ENCODE results near the gene FOXL3. TPM values are rescaled to one million over a fixed set of nuclear protein-coding genes. Genes with fewer than 3 reads are reported as not detected.

Gene FOXL3
- total RNA-seq, 1 experiment from 2014 or later = not detected

DNA sequence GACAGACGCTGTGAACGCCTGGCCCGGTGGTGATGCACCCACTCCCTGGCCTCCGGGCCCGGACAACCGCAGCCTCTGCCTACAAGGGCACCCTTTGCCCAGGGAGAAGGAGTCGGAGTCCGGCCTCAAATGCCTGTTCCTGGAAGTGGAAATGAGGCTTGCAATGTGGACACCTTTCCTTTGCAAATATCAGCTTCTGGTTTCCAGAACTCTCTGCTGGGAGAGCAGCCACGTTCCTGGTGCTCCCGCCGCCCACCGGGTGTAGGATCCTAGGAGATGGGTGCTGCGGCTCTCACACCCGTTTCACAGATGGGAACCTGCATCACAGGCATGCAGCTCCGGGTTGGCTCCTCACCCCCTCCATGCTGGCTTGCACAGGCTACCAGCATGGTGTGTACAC, 2.9 kb downstream of the FOXL3 start:
- ATAC-seq = no peak
- Histone ChIP-seq H3K27ac (ENCODE audit: low read length) (no peak overlapping the region), H3K9me3 (ENCODE audit: control insufficient read depth, insufficient read depth, low read depth, low read length) (no peaks in the 10 kb centered on the region), H3K36me3 (ENCODE audit: control insufficient read depth, insufficient read depth, low read length) (no peaks in the 10 kb centered on the region), H3K4me1 (ENCODE audit: control insufficient read depth, insufficient read depth, low read length) (no peaks in the 10 kb centered on the region; the same call in 1 of the 2 replicates), H3K4me3 (ENCODE audit: low read depth in 2 of 2, low read length in 2 of 2) (no peak overlapping the region), H3K27me3 (ENCODE audit: control insufficient read depth, insufficient read depth, low read length) (peaks cover 36% of the 10 kb centered on the region)
- DNase-seq (ENCODE audit: low read depth, low spot score) = no peak
- TF ChIP-seq, protein P1, sequence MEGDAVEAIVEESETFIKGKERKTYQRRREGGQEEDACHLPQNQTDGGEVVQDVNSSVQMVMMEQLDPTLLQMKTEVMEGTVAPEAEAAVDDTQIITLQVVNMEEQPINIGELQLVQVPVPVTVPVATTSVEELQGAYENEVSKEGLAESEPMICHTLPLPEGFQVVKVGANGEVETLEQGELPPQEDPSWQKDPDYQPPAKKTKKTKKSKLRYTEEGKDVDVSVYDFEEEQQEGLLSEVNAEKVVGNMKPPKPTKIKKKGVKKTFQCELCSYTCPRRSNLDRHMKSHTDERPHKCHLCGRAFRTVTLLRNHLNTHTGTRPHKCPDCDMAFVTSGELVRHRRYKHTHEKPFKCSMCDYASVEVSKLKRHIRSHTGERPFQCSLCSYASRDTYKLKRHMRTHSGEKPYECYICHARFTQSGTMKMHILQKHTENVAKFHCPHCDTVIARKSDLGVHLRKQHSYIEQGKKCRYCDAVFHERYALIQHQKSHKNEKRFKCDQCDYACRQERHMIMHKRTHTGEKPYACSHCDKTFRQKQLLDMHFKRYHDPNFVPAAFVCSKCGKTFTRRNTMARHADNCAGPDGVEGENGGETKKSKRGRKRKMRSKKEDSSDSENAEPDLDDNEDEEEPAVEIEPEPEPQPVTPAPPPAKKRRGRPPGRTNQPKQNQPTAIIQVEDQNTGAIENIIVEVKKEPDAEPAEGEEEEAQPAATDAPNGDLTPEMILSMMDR (IDR thresholded peaks at IDR 0.05) = no peak
- TF ChIP-seq SIN3A (IDR thresholded peaks at IDR 0.05; ENCODE audit: borderline replicate concordance, insufficient read depth, low read depth, low read length) (no peak), POLR2AphosphoS5 (IDR thresholded peaks at IDR 0.05; ENCODE audit: low read depth, low read length) (no peak), TCF7L2 (IDR thresholded peaks at IDR 0.05; ENCODE audit: low read depth, low read length) (no peak)
- TF ChIP-seq, protein P2, sequence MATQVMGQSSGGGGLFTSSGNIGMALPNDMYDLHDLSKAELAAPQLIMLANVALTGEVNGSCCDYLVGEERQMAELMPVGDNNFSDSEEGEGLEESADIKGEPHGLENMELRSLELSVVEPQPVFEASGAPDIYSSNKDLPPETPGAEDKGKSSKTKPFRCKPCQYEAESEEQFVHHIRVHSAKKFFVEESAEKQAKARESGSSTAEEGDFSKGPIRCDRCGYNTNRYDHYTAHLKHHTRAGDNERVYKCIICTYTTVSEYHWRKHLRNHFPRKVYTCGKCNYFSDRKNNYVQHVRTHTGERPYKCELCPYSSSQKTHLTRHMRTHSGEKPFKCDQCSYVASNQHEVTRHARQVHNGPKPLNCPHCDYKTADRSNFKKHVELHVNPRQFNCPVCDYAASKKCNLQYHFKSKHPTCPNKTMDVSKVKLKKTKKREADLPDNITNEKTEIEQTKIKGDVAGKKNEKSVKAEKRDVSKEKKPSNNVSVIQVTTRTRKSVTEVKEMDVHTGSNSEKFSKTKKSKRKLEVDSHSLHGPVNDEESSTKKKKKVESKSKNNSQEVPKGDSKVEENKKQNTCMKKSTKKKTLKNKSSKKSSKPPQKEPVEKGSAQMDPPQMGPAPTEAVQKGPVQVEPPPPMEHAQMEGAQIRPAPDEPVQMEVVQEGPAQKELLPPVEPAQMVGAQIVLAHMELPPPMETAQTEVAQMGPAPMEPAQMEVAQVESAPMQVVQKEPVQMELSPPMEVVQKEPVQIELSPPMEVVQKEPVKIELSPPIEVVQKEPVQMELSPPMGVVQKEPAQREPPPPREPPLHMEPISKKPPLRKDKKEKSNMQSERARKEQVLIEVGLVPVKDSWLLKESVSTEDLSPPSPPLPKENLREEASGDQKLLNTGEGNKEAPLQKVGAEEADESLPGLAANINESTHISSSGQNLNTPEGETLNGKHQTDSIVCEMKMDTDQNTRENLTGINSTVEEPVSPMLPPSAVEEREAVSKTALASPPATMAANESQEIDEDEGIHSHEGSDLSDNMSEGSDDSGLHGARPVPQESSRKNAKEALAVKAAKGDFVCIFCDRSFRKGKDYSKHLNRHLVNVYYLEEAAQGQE (IDR thresholded peaks at IDR 0.05; ENCODE audit: insufficient read depth in 1 of 2, low read depth in 2 of 2, low read length in 1 of 2) = no peak
- ChIA-PET CTCF (no interaction called here), POLR2A (no interaction called here)
- no TSS peak for BruUV-seq (replicated peaks)
- in situ Hi-C loops (cut with HindIII; ENCODE audit: low pct_unique_long_range_greater_than_20kb, low sequenced_read_pairs) = no loop called here
- intact Hi-C loops (cut with micrococcal nuclease; ENCODE audit: unreplicated experiment) = no loop called here

DNA sequence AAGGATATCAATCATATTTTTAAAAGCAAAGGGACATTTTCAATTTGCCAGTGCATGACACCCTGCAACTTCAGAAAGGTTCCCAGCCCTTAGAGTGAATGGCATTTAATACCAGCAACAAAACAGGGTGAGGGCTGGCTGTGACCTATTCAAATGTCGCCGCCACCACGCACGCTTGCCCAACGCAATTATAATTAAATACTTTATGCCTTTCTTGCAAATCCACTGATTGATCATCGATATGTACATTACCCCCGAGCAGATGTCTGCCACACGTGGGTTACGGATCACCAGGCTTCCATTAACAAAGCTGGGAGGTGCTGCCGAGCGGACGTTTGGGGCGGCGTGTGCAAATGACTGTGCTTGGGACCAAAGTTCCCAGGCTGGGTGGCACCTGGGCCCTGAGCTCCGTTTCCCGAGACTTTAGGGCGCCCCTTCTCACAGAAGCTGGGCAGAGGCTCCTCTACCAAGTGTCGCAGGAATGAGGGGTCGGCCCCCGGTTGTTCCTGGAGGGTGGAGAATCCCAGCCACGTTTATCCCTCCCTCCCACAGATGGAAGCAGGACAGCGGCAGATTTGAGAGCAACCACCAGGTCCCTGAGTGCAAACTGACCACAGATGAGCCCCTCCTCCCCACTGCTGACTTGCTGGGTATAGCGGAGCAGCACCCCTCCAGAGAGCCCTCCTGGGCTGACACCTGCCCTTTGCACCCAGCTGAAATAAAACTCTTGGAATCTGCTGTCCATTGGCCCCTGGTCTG, 3.9 kb downstream of the FOXL3 start:
- H3K27ac ChIP-seq (ENCODE audit: low read length) = no peak overlapping the region
- no peaks in the 10 kb centered on the region; the same call in 1 of the 2 replicates for H3K4me1 ChIP-seq (ENCODE audit: control insufficient read depth, insufficient read depth, low read length)
- intact Hi-C loops (cut with micrococcal nuclease; ENCODE audit: unreplicated experiment) (no loop called here), in situ Hi-C loops (cut with HindIII; ENCODE audit: low pct_unique_long_range_greater_than_20kb, low sequenced_read_pairs) (no loop called here)
- H3K27me3 ChIP-seq (ENCODE audit: control insufficient read depth, insufficient read depth, low read length) = peaks cover 36% of the 10 kb centered on the region
- BruUV-seq (replicated peaks) = no TSS peak
- H3K9me3 ChIP-seq (ENCODE audit: control insufficient read depth, insufficient read depth, low read depth, low read length) = no peaks in the 10 kb centered on the region
- ChIA-PET POLR2A (no interaction called here), CTCF (no interaction called here)
- TF ChIP-seq, protein P2 (IDR thresholded peaks at IDR 0.05; ENCODE audit: insufficient read depth in 1 of 2, low read depth in 2 of 2, low read length in 1 of 2) = no peak
- TF ChIP-seq POLR2AphosphoS5 (IDR thresholded peaks at IDR 0.05; ENCODE audit: low read depth, low read length) = no peak
- TF ChIP-seq TCF7L2 (IDR thresholded peaks at IDR 0.05; ENCODE audit: low read depth, low read length) = no peak
- no peak for TF ChIP-seq SIN3A (IDR thresholded peaks at IDR 0.05; ENCODE audit: borderline replicate concordance, insufficient read depth, low read depth, low read length)
- TF ChIP-seq, protein P1 (IDR thresholded peaks at IDR 0.05) = no peak
- DNase-seq (ENCODE audit: low read depth, low spot score) (no peak), ATAC-seq (no peak)
- H3K4me3 ChIP-seq (ENCODE audit: low read depth in 2 of 2, low read length in 2 of 2) = no peak overlapping the region
- no peaks in the 10 kb centered on the region for H3K36me3 ChIP-seq (ENCODE audit: control insufficient read depth, insufficient read depth, low read length)

Measured in Panc1 (cell line).